PC-9 (cell line): Measurements from ENCODE around the gene USP12. TPM values are rescaled to one million over a fixed set of nuclear protein-coding genes. Genes with fewer than 3 reads are reported as not detected.

ENCODE experiments used
- BruUV-seq: library from RNA; stranded (reverse); fragments of 400-500 nt; replicated peaks from 2 replicates; lab custom pipeline; 2021; lab: Mats Ljungman, UMichigan
- CTCF ChIA-PET: fragments of 300-600 bp; sonication (Branson Sonifier 250); formaldehyde crosslinking; loops from one replicate; lab custom pipeline; 2022; ENCODE audit warnings: antibody characterized with exemption; lab: Charles Lee
- POLR2A ChIA-PET: fragments of 300-600 bp; sonication (Branson Sonifier 250); formaldehyde crosslinking; loops from one replicate; lab custom pipeline; 2022; ENCODE audit warnings: antibody characterized with exemption; ENCODE audit not compliant: unreplicated experiment; lab: Charles Lee
- DNase-seq, 2 experiments: peaks; one replicate each; pipeline versions ENCODE4 v3.0.0 to v3.0.0-alpha.2; 2015 to 2022; ENCODE audit warnings: mixed read lengths in 1 of 2
- H2AFZ ChIP-seq: fragments of 200-600 bp; sonication (generic); 2 replicates; pipeline ENCODE4 v1.8.1; 2017; ENCODE audit warnings: antibody characterized with exemption
- H3F3A ChIP-seq: fragments of 200-600 bp; sonication (generic); 2 replicates; pipeline ENCODE4 v1.8.1; 2017; ENCODE audit warnings: antibody characterized with exemption, mild to moderate bottlenecking, low read depth; ENCODE audit not compliant: insufficient read depth
- H3K27ac ChIP-seq: fragments of 200-600 bp; sonication (generic); 2 replicates; pipeline ENCODE4 v1.6.1; 2016; ENCODE audit warnings: mixed run types
- H3K27me3 ChIP-seq: fragments of 200-600 bp; sonication (generic); 2 replicates; pipeline ENCODE4 v1.6.1; 2016; ENCODE audit warnings: low read depth, mixed run types; ENCODE audit not compliant: insufficient read depth
- H3K36me3 ChIP-seq: fragments of 200-600 bp; sonication (generic); 2 replicates; pipeline ENCODE4 v1.6.1; 2016; ENCODE audit warnings: low read depth, mixed run types
- H3K4me1 ChIP-seq: fragments of 200-600 bp; sonication (generic); replicated peaks from 2 replicates; pipeline ENCODE4 v1.6.1; 2016; ENCODE audit warnings: mixed run types; ENCODE audit not compliant: insufficient read depth
- H3K4me2 ChIP-seq: fragments of 200-600 bp; sonication (generic); 2 replicates; pipeline ENCODE4 v1.6.1; 2017; ENCODE audit warnings: mixed run types
- H3K4me3 ChIP-seq: fragments of 200-600 bp; sonication (generic); 2 replicates; pipeline ENCODE4 v1.6.1; 2016; ENCODE audit warnings: mixed run types
- H3K79me2 ChIP-seq: fragments of 200-600 bp; sonication (generic); 2 replicates; pipeline ENCODE4 v1.6.1; 2017; ENCODE audit warnings: low read depth, mixed run types
- H3K9me2 ChIP-seq: fragments of 200-600 bp; sonication (generic); 2 replicates; pipeline ENCODE4 v1.8.1; 2017; ENCODE audit warnings: mild to moderate bottlenecking; ENCODE audit not compliant: insufficient read depth
- H3K9me3 ChIP-seq: fragments of 200-600 bp; sonication (generic); 2 replicates; pipeline ENCODE4 v1.8.1; 2016; ENCODE audit warnings: low read depth; ENCODE audit not compliant: insufficient read depth
- H4K20me1 ChIP-seq: fragments of 200-600 bp; sonication (generic); 2 replicates; pipeline ENCODE4 v1.8.1; 2017; ENCODE audit not compliant: insufficient read depth
- EZH2 ChIP-seq: fragments of 200-600 bp; sonication (generic); IDR thresholded peaks from 2 replicates; pipeline ENCODE4 v1.8.0; 2017; ENCODE audit warnings: antibody characterized with exemption, low read depth
- intact Hi-C: fragments of 100-400 bp; cut with micrococcal nuclease; formaldehyde crosslinking; loops from one replicate; pipeline ENCODE4 v1.10.0; 2022; ENCODE audit not compliant: unreplicated experiment
- total RNA-seq: library from RNA; stranded (reverse); gene quantifications from 2 replicates; pipeline ENCODE4 v1.2.3, GENCODE V29; 2021
- TF ChIP-seq, protein P1 (sequence below): fragments of 200-600 bp; sonication (generic); conservative IDR thresholded peaks from 2 replicates; pipeline ENCODE4 v1.6.1; 2017; ENCODE audit warnings: mixed run types, antibody characterized with exemption, mild to moderate bottlenecking, moderate library complexity

Gene USP12
- total RNA-seq, 1 experiment from 2014 or later: 20.8 TPM

DNA sequence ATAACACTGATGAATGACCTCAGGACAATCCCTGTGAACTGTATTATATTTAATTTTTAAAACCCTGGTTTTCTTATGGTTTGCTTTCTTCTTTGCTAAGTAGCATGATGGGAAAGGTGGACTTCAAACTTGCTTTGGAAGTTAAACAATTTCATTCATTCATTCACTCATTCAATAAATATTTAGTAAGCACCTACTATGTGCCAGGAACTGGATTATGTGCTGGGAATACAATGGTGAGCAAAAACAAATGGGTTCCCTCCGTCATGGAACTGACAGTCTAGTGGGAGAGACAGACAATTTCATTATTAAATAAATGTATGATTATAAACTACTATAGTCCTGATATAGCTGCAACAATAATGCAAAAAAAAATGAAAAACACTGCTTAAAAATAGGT is 70.3 kb downstream of the USP12 start:
- H3K27ac ChIP-seq: no peak overlapping the region
- no peak for TF ChIP-seq EZH2
- TF ChIP-seq, protein P1, sequence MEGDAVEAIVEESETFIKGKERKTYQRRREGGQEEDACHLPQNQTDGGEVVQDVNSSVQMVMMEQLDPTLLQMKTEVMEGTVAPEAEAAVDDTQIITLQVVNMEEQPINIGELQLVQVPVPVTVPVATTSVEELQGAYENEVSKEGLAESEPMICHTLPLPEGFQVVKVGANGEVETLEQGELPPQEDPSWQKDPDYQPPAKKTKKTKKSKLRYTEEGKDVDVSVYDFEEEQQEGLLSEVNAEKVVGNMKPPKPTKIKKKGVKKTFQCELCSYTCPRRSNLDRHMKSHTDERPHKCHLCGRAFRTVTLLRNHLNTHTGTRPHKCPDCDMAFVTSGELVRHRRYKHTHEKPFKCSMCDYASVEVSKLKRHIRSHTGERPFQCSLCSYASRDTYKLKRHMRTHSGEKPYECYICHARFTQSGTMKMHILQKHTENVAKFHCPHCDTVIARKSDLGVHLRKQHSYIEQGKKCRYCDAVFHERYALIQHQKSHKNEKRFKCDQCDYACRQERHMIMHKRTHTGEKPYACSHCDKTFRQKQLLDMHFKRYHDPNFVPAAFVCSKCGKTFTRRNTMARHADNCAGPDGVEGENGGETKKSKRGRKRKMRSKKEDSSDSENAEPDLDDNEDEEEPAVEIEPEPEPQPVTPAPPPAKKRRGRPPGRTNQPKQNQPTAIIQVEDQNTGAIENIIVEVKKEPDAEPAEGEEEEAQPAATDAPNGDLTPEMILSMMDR: no peak
- 0 out of 2 replicates have a peak, but pooled peaks cover 8% of the 10 kb centered on the region for H3F3A ChIP-seq
- no peak overlapping the region for H3K4me2 ChIP-seq
- H3K9me2 ChIP-seq: no peaks in the 10 kb centered on the region
- no peak overlapping the region for H3K4me3 ChIP-seq
- no peaks in the 10 kb centered on the region; the same call in 1 of the 2 replicates for H4K20me1 ChIP-seq
- ChIA-PET POLR2A (no interaction called here), CTCF (no interaction called here)
- intact Hi-C loops: no loop called here
- H3K27me3 ChIP-seq: no peaks in the 10 kb centered on the region
- no peaks in the 10 kb centered on the region for H3K9me3 ChIP-seq
- no peak for DNase-seq
- no peak overlapping the region for H2AFZ ChIP-seq
- BruUV-seq: no TSS peak
- no peaks in the 10 kb centered on the region for H3K4me1 ChIP-seq
- H3K36me3 ChIP-seq: peaks cover 3% of the 10 kb centered on the region; the same call in 1 of the 2 replicates
- H3K79me2 ChIP-seq: no peaks in the 10 kb centered on the region

DNA sequence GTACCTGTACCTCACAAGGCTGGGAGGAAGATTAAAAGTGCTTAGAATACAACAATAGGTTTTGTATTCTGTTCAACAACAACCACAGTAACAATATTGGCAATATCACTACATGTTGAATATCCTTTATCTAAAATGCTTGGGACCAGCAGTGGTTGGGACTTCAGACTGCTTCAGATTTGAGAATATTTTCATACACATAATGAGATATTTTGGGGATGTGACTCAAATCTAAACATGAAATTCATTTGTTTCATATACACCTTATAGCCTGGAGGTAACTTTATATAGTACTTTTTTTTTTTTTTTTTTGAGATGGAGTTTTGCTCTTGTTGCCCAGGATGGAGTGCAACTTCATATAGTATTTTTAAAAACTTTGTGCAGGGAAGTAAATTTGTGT is 73.9 kb downstream of the USP12 start:
- no peak overlapping the region for H3K27ac ChIP-seq
- POLR2A ChIA-PET: no interaction called here

DNA sequence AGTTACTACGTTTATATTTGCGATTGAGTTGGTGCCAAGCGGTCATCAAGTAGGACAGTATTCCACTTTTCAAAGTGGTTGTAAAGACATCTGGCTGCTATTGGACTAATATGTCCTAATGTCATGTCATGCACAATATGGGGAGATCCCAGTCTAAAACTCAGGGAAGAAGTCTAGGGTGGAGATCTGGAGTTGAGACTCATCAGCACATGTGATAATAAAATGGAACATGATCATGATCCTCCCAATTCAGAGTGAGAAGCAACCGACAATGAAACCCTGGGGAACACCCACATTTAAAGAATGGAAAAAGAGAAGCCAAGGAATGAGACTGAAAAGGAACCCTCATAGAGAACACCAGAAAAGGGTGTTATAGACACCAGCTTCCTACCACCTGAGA is 80.2 kb downstream of the USP12 start:
- H3K79me2 ChIP-seq: no peaks in the 10 kb centered on the region
- no peaks in the 10 kb centered on the region for H4K20me1 ChIP-seq
- POLR2A ChIA-PET: no interaction called here
- H3K4me3 ChIP-seq: no peak overlapping the region
- H3K4me1 ChIP-seq: no peaks in the 10 kb centered on the region
- no peak for DNase-seq
- no peak overlapping the region for H2AFZ ChIP-seq
- intact Hi-C loops: no loop called here
- peaks cover 7% of the 10 kb centered on the region; the same call in 1 of the 2 replicates for H3F3A ChIP-seq
- no peaks in the 10 kb centered on the region for H3K27me3 ChIP-seq
- no peak overlapping the region for H3K4me2 ChIP-seq
- H3K27ac ChIP-seq: no peak overlapping the region
- TF ChIP-seq, protein P1: no peak
- no peak for TF ChIP-seq EZH2
- H3K9me2 ChIP-seq: no peaks in the 10 kb centered on the region
- no TSS peak for BruUV-seq
- 0 out of 2 replicates have a peak, but pooled peaks cover 3% of the 10 kb centered on the region for H3K36me3 ChIP-seq
- CTCF ChIA-PET: interaction anchor here (0.7 kb wide), 1 partner anchor 826 kb away, joined by 3 read pairs; no protein-coding TSS in a partner anchor
- no peaks in the 10 kb centered on the region for H3K9me3 ChIP-seq

More for the DNA sequence above, 73.9 kb downstream of the USP12 start:
- no peak for DNase-seq
- Histone ChIP-seq H3K9me3 (no peaks in the 10 kb centered on the region), H2AFZ (no peak overlapping the region), H3K9me2 (no peaks in the 10 kb centered on the region), H3K4me3 (no peak overlapping the region), H3K4me2 (no peak overlapping the region), H4K20me1 (no peaks in the 10 kb centered on the region), H3K4me1 (no peaks in the 10 kb centered on the region), H3F3A (no peaks in the 10 kb centered on the region), H3K79me2 (no peaks in the 10 kb centered on the region), H3K36me3 (no peaks in the 10 kb centered on the region), H3K27me3 (no peaks in the 10 kb centered on the region)
- CTCF ChIA-PET: no interaction called here
- TF ChIP-seq, protein P1: no peak
- no peak for TF ChIP-seq EZH2
- BruUV-seq: no TSS peak
- intact Hi-C loops: no loop called here
